Suprapubic skin (tissue), 3 donors: Measurements from ENCODE around the gene ITIH2.

ENCODE experiments used
- CTCF ChIP-seq, 2 donors: fragments of 200-600 bp in 1 of 2; fragments of 450-650 bp in 1 of 2; sonication (generic) in 1 of 2; IDR thresholded peaks; one replicate each; pipeline ENCODE4 v1.5.1; 2016 to 2019; ENCODE audit warnings: antibody characterized with exemption in 2 of 2, mild to moderate bottlenecking in 1 of 2, moderate library complexity in 1 of 2
- EP300 ChIP-seq: sonication (generic); formaldehyde crosslinking; IDR thresholded peaks from one replicate; pipeline ENCODE4 v1.6.1; 2017; ENCODE audit warnings: antibody characterized with exemption

GRCh38 chr10:7752251-7752650 lies 49.1 kb downstream of the ITIH2 start:
- TF ChIP-seq CTCF (IDR thresholded peaks at IDR 0.05) (no peak), EP300 (no peak)
